ENCODE measurements around the gene CARD14. TPM values are rescaled to one million over a fixed set of nuclear protein-coding genes. Genes with fewer than 3 reads are reported as not detected.
"Not testable (repeated sequence)": the region's sequence is repeated elsewhere in the genome, so short reads cannot be mapped to it uniquely, and the experiment has no call there.

The CARD14 gene
- total and polyA plus RNA-seq, 9 donors, result 0.10 to 2.3 (median 0.18) TPM; not detected in 3

GRCh38 chr17:80195141-80195540, 25.3 kb downstream of the CARD14 start:
- Histone ChIP-seq H3K9me3 (no peaks in the 10 kb centered on the region), H3K27me3 (no peaks in the 10 kb centered on the region), H3K4me3 (no peak overlapping the region), H3K27ac (no peak overlapping the region), H3K36me3 (no peaks in the 10 kb centered on the region), H3K4me1 (ENCODE audit: insufficient read depth) (no peaks in the 10 kb centered on the region)
- TF ChIP-seq POLR2A (IDR thresholded peaks at IDR 0.05) (no peak), CTCF (IDR thresholded peaks at IDR 0.05) (no peak), EP300 (IDR thresholded peaks at IDR 0.05) (no peak)
- intact Hi-C loops (cut with DNase I), result loop anchor here in 1 of 4 donors (10.0 kb wide), 1 partner anchor 170 kb away; no protein-coding TSS in a partner anchor
- WGBS, 3 donors, result 78 to 84% (median 79%) methylated on average over 12 to 14 of the region's 14 CpGs
- peak in 1 of 5 donors; percentile 16 for DNase-seq

- TF ChIP-seq EP300 (IDR thresholded peaks at IDR 0.05), result no peak
- peak; percentile 52 to 69 (median 58) for TF ChIP-seq CTCF (IDR thresholded peaks at IDR 0.05)
- Histone ChIP-seq H3K27ac (no peak overlapping the region), H3K36me3 (no peaks in the 10 kb centered on the region), H3K4me3 (no peak overlapping the region), H3K9me3 (no peaks in the 10 kb centered on the region), H3K27me3 (no peaks in the 10 kb centered on the region), H3K4me1 (ENCODE audit: insufficient read depth) (no peaks in the 10 kb centered on the region)
- intact Hi-C loops (cut with DNase I), result loop anchor here in 1 of 4 donors (10.0 kb wide), 1 partner anchor 169 kb away; no protein-coding TSS in a partner anchor
- DNase-seq, result peak in 1 of 5 donors; percentile 33
- WGBS, 3 donors, result 47 to 58% (median 47%) methylated on average over 27 of the region's 27 CpGs
Measured at GRCh38 chr17:80195671-80196529, 26.1 kb downstream of the CARD14 start.

- Histone ChIP-seq H3K9me3 (no peaks in the 10 kb centered on the region), H3K4me3 (no peak overlapping the region), H3K27me3 (no peaks in the 10 kb centered on the region), H3K27ac (no peak overlapping the region), H3K4me1 (ENCODE audit: insufficient read depth) (no peaks in the 10 kb centered on the region), H3K36me3 (no peaks in the 10 kb centered on the region)
- no peak for DNase-seq
- WGBS, 3 donors, result 88 to 91% (median 89%) methylated on average over 7 of the region's 7 CpGs
- TF ChIP-seq POLR2A (IDR thresholded peaks at IDR 0.05) (no peak), EP300 (IDR thresholded peaks at IDR 0.05) (no peak), CTCF (IDR thresholded peaks at IDR 0.05) (no peak)
- intact Hi-C loops (cut with DNase I), result loop anchor here in 1 of 4 donors (10.0 kb wide), 1 partner anchor 168 kb away; no protein-coding TSS in a partner anchor
Measured at GRCh38 chr17:80196652-80197051, 26.8 kb downstream of the CARD14 start.

GRCh38 chr17:80198144-80198661, 28.4 kb downstream of the CARD14 start:
- Histone ChIP-seq H3K27ac (no peak overlapping the region), H3K4me1 (ENCODE audit: insufficient read depth) (no peaks in the 10 kb centered on the region), H3K36me3 (no peaks in the 10 kb centered on the region), H3K27me3 (no peaks in the 10 kb centered on the region), H3K4me3 (no peak overlapping the region), H3K9me3 (no peaks in the 10 kb centered on the region)
- no peak for TF ChIP-seq EP300 (IDR thresholded peaks at IDR 0.05)
- intact Hi-C loops (cut with DNase I), result loop anchor here in 1 of 4 donors (10.0 kb wide), 1 partner anchor 167 kb away; no protein-coding TSS in a partner anchor
- DNase-seq, result no peak
- WGBS, 3 donors, result 45 to 57% (median 53%) methylated on average over 24 to 27 of the region's 27 CpGs

- intact Hi-C loops (cut with DNase I), result loop anchor here in 1 of 4 donors (10.0 kb wide), 1 partner anchor 166 kb away; no protein-coding TSS in a partner anchor
- not testable (repeated sequence) for H3K36me3 ChIP-seq
Measured at GRCh38 chr17:80199295-80199694, 29.5 kb downstream of the CARD14 start.

More at GRCh38 chr17:80199295-80199694, 29.5 kb downstream of the CARD14 start:
- not testable (repeated sequence) for H3K27me3 ChIP-seq; DNase-seq; H3K4me1 ChIP-seq (ENCODE audit: insufficient read depth); H3K27ac ChIP-seq; H3K4me3 ChIP-seq; H3K9me3 ChIP-seq
- WGBS, 3 donors, result 65 to 68% (median 67%) methylated on average over 6 of the region's 6 CpGs
